Keratinocyte (primary cell): ENCODE data around the gene SREBF2. TPM values are rescaled to one million over a fixed set of nuclear protein-coding genes. Genes with fewer than 3 reads are reported as not detected.

Experiments used
- DNase-seq: peaks from one replicate; pipeline ENCODE4 v3.0.0-alpha.2; 2011; ENCODE audit warnings: low read depth, missing footprints, low spot score
- FAIRE-seq: peaks from 2 replicates; lab custom pipeline; 2011; peaks lifted over from hg19 to GRCh38; lab: Jason Lieb, UNC
- H2AFZ ChIP-seq: 2 replicates; pipeline ENCODE4 v1.6.0; 2012; ENCODE audit warnings: low read length, control low read depth, inconsistent platforms; ENCODE audit not compliant: control insufficient read depth
- H3K27ac ChIP-seq: 2 replicates; pipeline ENCODE4 v1.5.1; 2011; ENCODE audit warnings: low read length; ENCODE audit not compliant: control insufficient read depth, insufficient read depth
- H3K27me3 ChIP-seq: 3 replicates; pipeline ENCODE4 v1.6.0; 2011; ENCODE audit warnings: low read length; ENCODE audit not compliant: control insufficient read depth, insufficient read depth; ENCODE audit errors: extremely low read depth
- H3K36me3 ChIP-seq, 2 experiments: 2 replicates in 1 of 2; 3 replicates in 1 of 2; pipeline ENCODE4 v1.5.1; 2011; ENCODE audit warnings: low read length in 2 of 2, mild to moderate bottlenecking in 1 of 2; ENCODE audit not compliant: control insufficient read depth in 2 of 2, insufficient read depth in 2 of 2; ENCODE audit errors: extremely low read depth in 1 of 2
- H3K4me1 ChIP-seq: 3 replicates; pipeline ENCODE4 v1.5.1; 2011; ENCODE audit warnings: low read length; ENCODE audit not compliant: control insufficient read depth, insufficient read depth; ENCODE audit errors: extremely low read depth
- H3K4me2 ChIP-seq: 3 replicates; pipeline ENCODE4 v1.6.0; 2011; ENCODE audit warnings: low read depth, low read length; ENCODE audit not compliant: control insufficient read depth, insufficient read depth; ENCODE audit errors: extremely low read depth
- H3K4me3 ChIP-seq, 3 experiments: fragments of 200-600 bp in 1 of 3; sonication (generic) in 1 of 3; 2 replicates in 2 of 3; 3 replicates in 1 of 3; pipeline ENCODE4 v1.5.1; 2011 to 2016; ENCODE audit warnings: low read length in 3 of 3, mild to moderate bottlenecking in 3 of 3, control low read depth in 2 of 3, inconsistent platforms in 1 of 3, low read depth in 1 of 3, mixed read lengths in 1 of 3, mixed run types in 1 of 3, moderate library complexity in 1 of 3; ENCODE audit not compliant: control insufficient read depth in 2 of 3, insufficient read depth in 2 of 3; ENCODE audit errors: extremely low read depth in 1 of 3
- H3K79me2 ChIP-seq: 2 replicates; pipeline ENCODE4 v1.6.0; 2012; ENCODE audit warnings: low read length; ENCODE audit not compliant: control insufficient read depth, insufficient read depth
- H3K9ac ChIP-seq: 3 replicates; pipeline ENCODE4 v1.6.0; 2011; ENCODE audit warnings: low read length; ENCODE audit not compliant: control insufficient read depth, insufficient read depth; ENCODE audit errors: extremely low read depth
- H3K9me1 ChIP-seq: 3 replicates; pipeline ENCODE4 v1.6.0; 2011; ENCODE audit warnings: low read length; ENCODE audit not compliant: control insufficient read depth, insufficient read depth; ENCODE audit errors: extremely low read depth
- H3K9me3 ChIP-seq: 2 replicates; pipeline ENCODE4 v1.5.1; 2012; ENCODE audit warnings: low read depth, low read length; ENCODE audit not compliant: control insufficient read depth
- H4K20me1 ChIP-seq: 3 replicates; pipeline ENCODE4 v1.6.0; 2011; ENCODE audit warnings: low read length; ENCODE audit not compliant: control insufficient read depth, insufficient read depth; ENCODE audit errors: extremely low read depth
- EZH2 ChIP-seq: IDR thresholded peaks from one replicate; pipeline ENCODE4 v1.6.1; 2012; ENCODE audit warnings: inconsistent platforms, mild to moderate bottlenecking, low read length, moderate library complexity
- dilution Hi-C: fragments of 300-500 bp; cut with MboI; formaldehyde crosslinking; loops from one replicate; pipeline ENCODE4 v1.7.0; 2020; ENCODE audit warnings: low sequenced_read_pairs; ENCODE audit not compliant: extremely low pct_ligation_motif_present
- polyA plus RNA-seq, 5 experiments: library from polyadenylated mRNA; depleted of rRNA in 3 of 5; stranded (reverse) in 3 of 5; stranded (forward) in 1 of 5; unstranded in 1 of 5; fragments of >200 nt; gene quantifications; 1 replicate in 1 of 5; 2 replicates in 3 of 5; 3 replicates in 1 of 5; pipeline versions ENCODE4 v1.2.1 to v1.2.3, GENCODE V29; 2011 to 2012; ENCODE audit warnings: missing spikeins in 2 of 5, low read depth in 1 of 5, low replicate concordance in 1 of 5
- TF ChIP-seq, protein P1 (sequence below), 3 experiments: IDR thresholded peaks in 1 of 3; conservative IDR thresholded peaks in 1 of 3; optimal IDR thresholded peaks in 1 of 3; 2 replicates in 2 of 3; 3 replicates in 1 of 3; pipeline versions ENCODE3 to v1.5.1; 2011; ENCODE audit warnings: low read length in 3 of 3, mild to moderate bottlenecking in 3 of 3, moderate library complexity in 2 of 3, control low read depth in 1 of 3, inconsistent platforms in 1 of 3; ENCODE audit not compliant: insufficient read depth in 2 of 3; ENCODE audit errors: extremely low read depth in 1 of 3

The SREBF2 gene
- polyA plus RNA-seq, 1 donor (not counting 4 experiments of a cell fraction or from before 2014, with no cell fraction given), result 57.5 TPM

GRCh38 chr22:41805639-41806038 is 27.3 kb upstream of the SREBF2 start:
- peaks cover 11% of the 10 kb centered on the region for H3K4me1 ChIP-seq
- H4K20me1 ChIP-seq, result no peaks in the 10 kb centered on the region
- dilution Hi-C loops, result no loop called here
- DNase-seq (no peak), FAIRE-seq (no peak)
- H3K9me1 ChIP-seq, result peaks cover 3% of the 10 kb centered on the region
- H3K4me2 ChIP-seq, result no peak overlapping the region
- no peaks in the 10 kb centered on the region for H3K27me3 ChIP-seq
- TF ChIP-seq EZH2, result no peak
- TF ChIP-seq, protein P1, sequence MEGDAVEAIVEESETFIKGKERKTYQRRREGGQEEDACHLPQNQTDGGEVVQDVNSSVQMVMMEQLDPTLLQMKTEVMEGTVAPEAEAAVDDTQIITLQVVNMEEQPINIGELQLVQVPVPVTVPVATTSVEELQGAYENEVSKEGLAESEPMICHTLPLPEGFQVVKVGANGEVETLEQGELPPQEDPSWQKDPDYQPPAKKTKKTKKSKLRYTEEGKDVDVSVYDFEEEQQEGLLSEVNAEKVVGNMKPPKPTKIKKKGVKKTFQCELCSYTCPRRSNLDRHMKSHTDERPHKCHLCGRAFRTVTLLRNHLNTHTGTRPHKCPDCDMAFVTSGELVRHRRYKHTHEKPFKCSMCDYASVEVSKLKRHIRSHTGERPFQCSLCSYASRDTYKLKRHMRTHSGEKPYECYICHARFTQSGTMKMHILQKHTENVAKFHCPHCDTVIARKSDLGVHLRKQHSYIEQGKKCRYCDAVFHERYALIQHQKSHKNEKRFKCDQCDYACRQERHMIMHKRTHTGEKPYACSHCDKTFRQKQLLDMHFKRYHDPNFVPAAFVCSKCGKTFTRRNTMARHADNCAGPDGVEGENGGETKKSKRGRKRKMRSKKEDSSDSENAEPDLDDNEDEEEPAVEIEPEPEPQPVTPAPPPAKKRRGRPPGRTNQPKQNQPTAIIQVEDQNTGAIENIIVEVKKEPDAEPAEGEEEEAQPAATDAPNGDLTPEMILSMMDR (optimal IDR thresholded peaks at IDR 0.05 in 1 of 3, IDR thresholded peaks at IDR 0.05 in 1 of 3, conservative IDR thresholded peaks at IDR 0.05 in 1 of 3; ENCODE audit: extremely low read depth in 1 of 3, insufficient read depth in 2 of 3, low read length in 3 of 3), result no peak
- peaks cover 0 to 8% of the 10 kb centered on the region in 2 experiments for H3K36me3 ChIP-seq
- H3K9ac ChIP-seq, result no peak overlapping the region
- H3K4me3 ChIP-seq, result no peak overlapping the region
- no peak overlapping the region for H2AFZ ChIP-seq
- no peaks in the 10 kb centered on the region for H3K9me3 ChIP-seq
- no peak overlapping the region for H3K27ac ChIP-seq
- peaks cover 17% of the 10 kb centered on the region for H3K79me2 ChIP-seq

DNA sequence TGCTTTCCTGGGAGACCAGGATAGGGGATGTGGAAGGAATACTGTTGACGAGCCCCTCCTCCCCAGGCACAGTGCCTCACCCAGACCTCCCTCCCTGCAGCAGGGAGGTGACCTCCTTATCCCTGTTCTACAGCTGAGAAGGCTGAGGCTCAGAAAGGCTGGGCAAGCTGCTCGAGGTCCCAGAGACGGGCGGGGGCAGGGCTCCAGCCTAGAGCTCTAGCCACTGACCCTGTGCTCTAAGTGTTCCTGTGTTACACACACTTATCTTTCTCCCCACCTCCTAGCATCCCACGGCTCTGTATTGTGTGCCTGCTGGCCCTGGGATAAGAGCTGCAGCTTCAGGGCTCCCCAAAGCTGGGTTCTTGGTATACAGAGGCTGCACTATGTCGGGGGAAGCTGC is 24.5 kb upstream of the SREBF2 start:
- FAIRE-seq (no peak), DNase-seq (no peak)
- H3K4me3 ChIP-seq, result no peak overlapping the region
- peaks cover 3% of the 10 kb centered on the region for H3K9me1 ChIP-seq
- no peaks in the 10 kb centered on the region for H3K79me2 ChIP-seq
- no peaks in the 10 kb centered on the region for H3K9me3 ChIP-seq
- H3K27me3 ChIP-seq, result no peaks in the 10 kb centered on the region
- H3K27ac ChIP-seq, result no peak overlapping the region
- no peak for TF ChIP-seq EZH2
- TF ChIP-seq, protein P1 (optimal IDR thresholded peaks at IDR 0.05 in 1 of 3, IDR thresholded peaks at IDR 0.05 in 1 of 3, conservative IDR thresholded peaks at IDR 0.05 in 1 of 3; ENCODE audit: extremely low read depth in 1 of 3, insufficient read depth in 2 of 3, low read length in 3 of 3), result no peak
- no peak overlapping the region for H3K4me2 ChIP-seq
- dilution Hi-C loops, result no loop called here
- no peak overlapping the region for H3K9ac ChIP-seq
- H3K4me1 ChIP-seq, result no peaks in the 10 kb centered on the region
- H2AFZ ChIP-seq, result no peak overlapping the region
- H4K20me1 ChIP-seq, result no peaks in the 10 kb centered on the region
- H3K36me3 ChIP-seq, result peaks cover 1 to 10% of the 10 kb centered on the region in 2 experiments
